ENCODE measurements around the gene GBGT1.
A peak's percentile ranks its signal among the peaks of the same experiment; 100 is the strongest.

GBGT1 gene

DNA sequence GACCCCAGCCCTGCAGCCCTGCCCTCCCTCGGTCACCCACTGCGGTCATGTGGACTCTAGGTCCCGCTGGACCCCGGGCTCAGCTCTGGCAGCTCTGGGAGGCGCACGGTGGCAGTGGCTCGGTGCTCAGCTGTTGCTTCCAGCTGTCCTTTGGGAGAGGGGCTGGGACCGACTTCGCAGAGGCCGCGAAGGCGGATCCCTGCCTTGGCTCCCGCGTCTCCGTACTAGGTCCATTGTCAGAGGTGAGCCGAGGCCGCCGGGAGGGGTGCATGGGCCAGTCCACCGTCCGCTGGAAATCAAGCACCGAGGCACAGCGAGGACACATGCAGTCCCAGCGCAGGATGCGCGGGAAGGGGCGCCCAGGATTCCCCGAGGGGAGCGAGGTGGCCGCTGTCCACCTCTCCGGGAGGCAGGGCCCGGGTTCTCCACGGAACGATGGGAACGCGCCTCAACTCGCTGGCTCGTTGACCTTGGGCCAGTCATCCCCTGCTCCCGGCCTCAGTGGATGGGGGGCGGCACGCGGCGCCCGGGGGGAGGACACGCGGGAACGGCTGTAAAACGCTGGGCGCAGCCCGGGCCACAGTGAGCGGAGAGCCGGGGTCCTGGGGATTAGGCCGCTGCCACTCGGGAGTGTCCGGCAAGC, 732 bp downstream of the GBGT1 start:
- peak; percentile 13 for DNase-seq (ENCODE audit: low read depth)

GRCh38 chr9:133161547-133161950, 2.2 kb downstream of the GBGT1 start:
- DNase-seq (ENCODE audit: low read depth): no peak

DNA sequence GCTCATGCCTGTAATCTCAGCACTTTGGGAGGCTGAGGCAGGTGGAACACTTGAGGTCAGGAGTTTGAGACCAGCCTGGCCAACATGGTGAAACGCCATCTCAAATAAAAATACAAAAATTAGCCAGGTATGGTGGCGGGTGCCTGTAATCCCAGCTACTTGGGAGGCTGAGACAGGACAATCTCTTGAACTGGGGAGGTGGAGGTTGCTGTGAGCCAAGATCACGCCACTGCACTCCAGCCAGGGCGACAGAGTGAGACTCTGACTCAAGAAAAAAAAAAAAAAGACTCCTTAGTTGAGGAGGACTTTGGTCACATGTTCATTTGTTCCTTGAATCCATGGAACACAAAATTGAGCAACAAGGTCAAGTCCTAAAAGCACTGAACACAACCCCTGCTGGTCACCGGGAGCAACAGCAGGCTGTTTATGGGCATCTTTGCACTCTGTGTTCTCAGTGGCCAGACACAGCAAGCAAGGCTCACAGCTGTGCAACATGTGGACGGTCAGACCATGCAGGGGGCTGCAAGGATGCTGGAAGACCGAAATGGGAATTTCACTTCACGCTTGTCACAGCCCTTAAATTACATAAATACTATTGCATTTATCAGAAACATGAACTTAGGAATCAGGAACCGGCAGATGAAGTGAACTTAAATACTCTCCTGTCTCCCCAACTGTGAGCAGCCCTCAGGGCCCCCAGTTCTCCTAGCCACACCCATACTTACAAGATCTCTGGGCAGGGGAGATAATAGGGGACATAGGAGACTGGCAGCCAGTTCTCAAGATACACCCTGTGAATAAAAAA, 2.8 kb downstream of the GBGT1 start:
- peak; percentile 73 for DNase-seq (ENCODE audit: low read depth)

DNA sequence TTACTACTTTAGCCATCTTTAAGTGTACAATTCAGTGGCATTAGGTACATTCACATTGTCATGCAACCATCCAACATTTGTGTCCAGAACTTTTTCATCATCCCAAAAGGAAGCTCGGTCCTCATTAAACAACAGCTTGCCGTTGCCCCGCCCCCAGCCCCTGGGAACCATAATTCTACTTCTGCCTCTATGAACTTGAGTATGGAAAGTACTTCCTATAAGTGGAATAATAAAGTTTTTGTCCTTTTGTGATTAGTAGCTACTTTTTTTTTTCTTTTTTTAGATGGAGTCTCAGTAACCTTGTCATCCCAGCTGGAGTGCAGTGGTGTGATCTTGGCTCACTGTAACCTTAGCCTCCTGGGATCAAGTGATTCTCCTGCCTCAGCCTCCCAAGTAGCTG, 5.0 kb downstream of the GBGT1 start:
- no peak for DNase-seq (ENCODE audit: low read depth)

- DNase-seq (ENCODE audit: low read depth): no peak
Observed at GRCh38 chr9:133155156-133155555, 8.6 kb downstream of the GBGT1 start.

DNA sequence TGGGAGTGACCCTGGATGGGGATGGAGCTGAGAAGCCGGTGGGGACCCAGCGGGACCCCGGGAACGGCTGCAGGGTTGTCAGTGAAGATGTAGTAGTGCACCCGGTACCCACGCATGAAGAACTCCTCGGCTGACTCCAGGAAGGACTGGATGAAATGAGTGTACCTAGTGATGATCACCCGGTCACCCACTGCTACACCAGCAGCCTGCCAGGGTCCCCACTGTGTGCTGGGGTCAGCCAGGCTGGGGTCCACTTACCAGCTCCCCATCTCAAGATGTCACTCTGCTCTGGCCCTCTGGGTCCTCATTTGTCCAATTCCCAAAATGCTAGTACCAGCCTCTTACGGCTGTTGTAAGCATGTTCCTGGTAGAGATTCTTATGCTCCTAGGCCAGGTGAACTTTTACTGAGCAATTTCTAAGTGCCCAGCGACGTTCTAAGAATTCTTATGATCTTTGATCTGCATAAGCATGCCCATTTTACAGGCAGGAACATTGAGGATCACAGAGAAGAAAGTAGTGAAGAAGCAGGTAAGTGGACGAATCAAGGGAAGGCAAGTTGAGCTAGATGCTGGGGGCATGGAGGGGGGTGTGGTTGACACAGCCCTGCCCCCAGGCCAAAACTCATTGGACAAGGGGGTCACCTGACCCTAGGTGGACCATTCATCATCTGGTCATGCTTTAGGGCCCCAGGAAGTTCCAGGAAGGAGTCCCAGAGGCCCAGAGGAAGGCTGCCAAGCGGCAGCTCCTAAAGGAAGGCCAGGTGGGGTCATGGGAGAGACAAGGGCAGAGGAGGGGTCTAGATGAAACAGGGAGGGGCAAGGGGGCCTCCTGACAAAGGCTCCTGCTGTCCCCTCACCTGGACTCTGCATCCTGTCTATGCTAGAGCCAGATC, 9.4 kb downstream of the GBGT1 start:
- no peak for DNase-seq (ENCODE audit: low read depth)

DNA sequence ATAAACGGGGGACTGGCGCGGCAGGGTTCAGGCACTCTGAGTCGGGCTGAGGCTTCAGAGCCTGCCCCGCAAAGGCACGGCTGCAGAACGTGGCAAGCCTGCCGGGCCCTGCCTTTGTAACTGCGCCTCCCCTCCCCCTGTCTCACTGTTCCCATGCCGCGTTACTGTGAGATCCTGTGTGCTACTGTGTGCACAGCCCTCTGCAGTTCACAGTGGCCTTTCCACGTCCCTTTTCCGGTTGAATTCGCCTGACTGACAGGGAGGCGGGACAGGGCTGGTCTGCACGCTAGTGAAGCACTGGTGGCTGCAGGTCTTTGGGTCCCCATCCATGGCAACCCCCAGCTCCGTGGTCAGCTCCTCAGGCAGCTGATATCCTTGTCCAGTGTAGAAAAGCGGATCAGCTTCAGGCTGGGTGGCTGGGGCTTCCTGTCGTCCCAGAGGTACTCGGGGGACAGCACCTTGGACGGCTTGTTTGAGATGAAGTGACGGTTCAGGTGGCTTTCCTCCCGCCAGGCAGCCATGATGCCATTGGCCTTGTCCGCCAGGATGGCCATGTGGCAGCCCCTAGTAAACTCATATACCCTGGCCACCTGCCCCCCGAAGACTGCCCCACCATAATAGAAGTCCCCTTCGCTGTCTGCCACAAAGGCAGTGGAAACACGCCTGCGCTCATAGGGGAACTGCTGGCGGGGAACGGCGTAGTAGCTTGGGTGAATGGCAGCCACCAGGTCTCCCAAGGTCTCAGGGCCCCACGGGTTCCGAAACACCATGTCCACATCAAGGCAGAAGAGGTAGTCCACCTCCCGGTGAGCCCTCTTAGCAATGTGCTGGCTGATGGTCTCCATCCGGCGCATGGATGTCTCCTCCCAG, 10.3 kb downstream of the GBGT1 start:
- no peak for DNase-seq (ENCODE audit: low read depth)

GRCh38 chr9:133151601-133152525, 11.9 kb downstream of the GBGT1 start:
- no peak for DNase-seq (ENCODE audit: low read depth)

GRCh38 chr9:133151041-133151440, 12.7 kb downstream of the GBGT1 start:
- DNase-seq (ENCODE audit: low read depth): no peak

- peak; percentile 88 for DNase-seq (ENCODE audit: low read depth)
Observed at GRCh38 chr9:133149130-133150015, 14.3 kb downstream of the GBGT1 start.

DNA sequence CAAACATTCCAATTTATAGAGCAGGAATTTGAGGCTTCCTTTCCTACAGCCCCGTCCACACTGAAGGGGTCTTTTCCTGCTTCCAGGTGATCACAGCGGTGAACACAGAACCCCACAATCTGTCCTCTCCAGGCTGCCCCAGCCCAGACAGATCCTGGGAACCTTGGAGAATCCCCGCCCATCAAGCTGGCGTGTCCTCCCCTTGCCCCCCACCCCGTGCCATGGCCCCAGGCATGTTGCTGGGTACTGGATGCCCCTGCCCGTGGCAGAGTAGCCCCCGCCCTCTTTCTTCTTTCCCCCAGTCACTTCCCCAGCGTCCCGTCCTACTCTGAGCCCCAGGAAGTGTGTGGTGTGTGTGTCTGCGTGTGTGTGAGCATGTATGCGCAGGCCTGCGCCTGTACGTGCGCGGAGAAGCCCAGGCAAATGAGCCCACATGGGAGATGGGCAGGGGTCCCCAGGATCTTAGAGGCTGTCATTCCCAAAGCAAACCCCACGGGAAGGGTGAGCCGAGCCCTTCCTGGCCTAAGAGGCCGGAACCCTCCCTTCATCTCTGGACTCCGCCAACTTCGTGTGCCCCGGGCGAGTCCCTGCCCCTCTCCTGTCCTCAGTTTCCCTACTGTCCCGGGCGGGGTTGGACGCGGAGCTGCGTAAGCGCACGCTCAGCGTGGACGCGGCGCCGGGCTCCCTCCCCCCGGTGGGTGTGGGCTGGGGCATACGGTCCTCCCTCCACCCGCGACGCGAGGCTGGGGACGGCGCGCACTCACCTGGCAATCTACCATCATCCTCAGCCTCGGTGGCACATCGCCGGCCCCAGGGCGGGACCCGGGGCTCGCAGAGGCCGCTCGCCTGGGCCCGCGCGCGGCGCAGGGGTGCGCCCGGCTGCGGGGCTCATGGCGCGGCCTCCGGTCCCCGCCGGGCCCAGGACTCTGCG, 15.2 kb downstream of the GBGT1 start:
- peak; percentile 51 for DNase-seq (ENCODE audit: low read depth)

DNA sequence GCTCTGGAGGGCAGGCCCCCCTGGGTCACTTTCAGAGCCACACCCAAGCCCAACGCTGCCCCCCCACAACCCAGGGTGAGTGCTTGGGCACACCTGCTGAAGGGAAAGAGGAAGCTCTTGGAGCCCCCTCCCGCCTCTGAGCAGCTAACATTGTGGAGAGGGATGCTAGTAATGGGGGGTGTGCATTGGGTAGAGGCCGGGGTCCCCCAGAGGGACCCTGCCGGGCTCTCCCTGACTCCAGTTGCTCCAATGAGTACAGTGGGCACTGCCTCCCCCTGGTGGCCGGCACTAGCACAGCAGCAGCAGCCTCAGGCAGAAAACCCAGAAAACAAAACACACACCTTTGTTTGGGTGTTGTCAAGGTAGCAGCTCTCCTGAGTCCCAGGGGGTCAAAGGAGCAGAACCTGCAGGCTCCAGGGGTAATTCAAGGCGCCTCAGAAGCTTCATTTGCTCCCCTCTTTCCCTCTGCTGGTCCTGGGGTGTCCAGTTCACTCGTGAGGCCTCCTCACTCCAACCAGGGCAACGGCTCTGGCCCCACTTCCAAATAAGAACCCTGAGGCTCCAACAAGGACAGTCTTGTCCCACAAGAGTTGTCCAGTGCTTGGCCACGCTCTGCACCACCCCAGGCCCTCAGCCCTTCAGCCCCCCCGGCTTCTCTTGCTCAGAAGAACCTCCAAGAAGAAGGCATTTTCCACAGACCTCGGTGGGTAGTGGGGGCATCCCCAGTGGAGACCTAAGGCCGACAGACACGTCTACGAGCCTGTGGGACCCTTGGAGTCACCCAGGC, 16.1 kb downstream of the GBGT1 start:
- DNase-seq (ENCODE audit: low read depth): peak; percentile 55

- no peak for DNase-seq (ENCODE audit: low read depth)
Observed at GRCh38 chr9:133146746-133147411, 16.8 kb downstream of the GBGT1 start.

- DNase-seq (ENCODE audit: low read depth): no peak
Observed at GRCh38 chr9:133144904-133145851, 18.5 kb downstream of the GBGT1 start.

- DNase-seq (ENCODE audit: low read depth): peak; percentile 71
Observed at GRCh38 chr9:133144142-133144903, 19.4 kb downstream of the GBGT1 start.

Data from EH (cell line).